Mesendoderm (in vitro differentiated cells): Measurements from ENCODE around the gene THBS1.

Source experiments
- DNase-seq: peaks from one replicate; pipeline ENCODE4 v3.0.0; 2013
- H2AK5ac ChIP-seq: 2 replicates; pipeline ENCODE4 v1.6.1; 2013; ENCODE audit warnings: low read length, inconsistent platforms
- H2BK120ac ChIP-seq: 2 replicates; pipeline ENCODE4 v1.6.1; 2013; ENCODE audit warnings: low read depth, mild to moderate bottlenecking, low read length, moderate library complexity, mixed read lengths
- H2BK15ac ChIP-seq: replicated peaks from 2 replicates; pipeline ENCODE4 v1.6.1; 2013; ENCODE audit warnings: low read depth, mild to moderate bottlenecking, moderate library complexity
- H2BK5ac ChIP-seq: 2 replicates; pipeline ENCODE4 v1.6.1; 2013; ENCODE audit warnings: low read length, inconsistent platforms
- H3K18ac ChIP-seq: 2 replicates; pipeline ENCODE4 v1.6.1; 2013; ENCODE audit warnings: mild to moderate bottlenecking, low read length, mixed read lengths
- H3K23ac ChIP-seq: one replicate; pipeline ENCODE4 v1.6.1; 2013; ENCODE audit warnings: low read length
- H3K27ac ChIP-seq: 2 replicates; pipeline ENCODE4 v1.5.1; 2013; ENCODE audit warnings: low read depth, mild to moderate bottlenecking, inconsistent platforms, low read length, moderate library complexity
- H3K27me3 ChIP-seq: 2 replicates; pipeline ENCODE4 v1.6.1; 2013; ENCODE audit warnings: low read length, control low read depth, mild to moderate bottlenecking, inconsistent platforms; ENCODE audit not compliant: insufficient read depth, poor library complexity
- H3K36me3 ChIP-seq: 2 replicates; pipeline ENCODE4 v1.6.1; 2013; ENCODE audit warnings: low read length, inconsistent platforms; ENCODE audit not compliant: control insufficient read depth, insufficient read depth
- H3K4ac ChIP-seq: one replicate; pipeline ENCODE4 v1.6.1; 2013; ENCODE audit warnings: low read depth, mild to moderate bottlenecking, low read length, moderate library complexity
- H3K4me1 ChIP-seq: 2 replicates; pipeline ENCODE4 v1.6.1; 2013; ENCODE audit warnings: low read depth, low read length, inconsistent platforms; ENCODE audit not compliant: control insufficient read depth
- H3K4me2 ChIP-seq: 2 replicates; pipeline ENCODE4 v1.6.1; 2013; ENCODE audit warnings: low read length
- H3K4me3 ChIP-seq: 2 replicates; pipeline ENCODE4 v1.5.1; 2013; ENCODE audit warnings: mild to moderate bottlenecking, low read length
- H3K56ac ChIP-seq: one replicate; pipeline ENCODE4 v1.6.1; 2013; ENCODE audit warnings: low read length
- H3K79me1 ChIP-seq: 2 replicates; pipeline ENCODE4 v1.6.1; 2013; ENCODE audit warnings: low read length, inconsistent platforms
- H3K79me2 ChIP-seq: 2 replicates; pipeline ENCODE4 v1.6.1; 2013; ENCODE audit warnings: mild to moderate bottlenecking, low read length; ENCODE audit not compliant: control insufficient read depth, insufficient read depth
- H3K9ac ChIP-seq: 2 replicates; pipeline ENCODE4 v1.6.1; 2013; ENCODE audit warnings: low read length, inconsistent platforms
- H4K5ac ChIP-seq: one replicate; pipeline ENCODE4 v1.6.1; 2013; ENCODE audit warnings: low read length
- H4K8ac ChIP-seq: one replicate; pipeline ENCODE4 v1.6.1; 2013; ENCODE audit warnings: low read depth, mild to moderate bottlenecking, control low read depth, low read length, moderate library complexity
- WGBS: extraction: QIAGEN DNeasy Blood & Tissue Kit; methylation state at CpG from one replicate; pipeline ENCODE4 v1.1.7; 2013; ENCODE audit warnings: low lambda C conversion rate, missing lambda C conversion rate; ENCODE audit not compliant: insufficient coverage; ENCODE audit errors: extremely low coverage; 5-methylcytosine and 5-hydroxymethylcytosine counted together

THBS1 gene

DNA sequence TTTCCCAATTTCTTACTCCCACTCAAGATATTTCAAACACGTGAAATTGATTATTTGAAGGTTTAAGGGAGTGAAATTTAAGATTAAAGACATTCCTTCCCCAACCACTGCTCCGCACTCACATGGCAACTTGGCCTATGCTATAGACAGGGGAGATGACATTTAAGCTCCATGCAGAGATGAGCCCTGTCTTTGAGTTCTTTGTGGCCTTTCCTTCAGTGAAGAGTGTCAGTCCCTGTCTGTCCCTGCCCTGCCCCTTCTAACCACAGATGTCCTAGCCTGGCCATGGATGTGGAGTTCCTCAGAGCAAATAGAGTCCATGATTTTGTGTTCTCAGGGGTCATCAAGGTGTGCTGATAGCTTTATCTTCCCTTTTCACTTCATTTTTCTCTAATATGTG lies 29.4 kb upstream of the THBS1 start:
- Histone ChIP-seq H3K4me1 (no peaks in the 10 kb centered on the region), H2BK120ac (no peak overlapping the region), H3K4me3 (no peak overlapping the region), H3K56ac (no peak overlapping the region), H2BK5ac (no peak overlapping the region), H3K4me2 (no peak overlapping the region), H3K9ac (no peak overlapping the region), H4K5ac (no peak overlapping the region), H2AK5ac (no peak overlapping the region), H3K79me2 (no peaks in the 10 kb centered on the region), H3K27me3 (no peaks in the 10 kb centered on the region), H2BK15ac (no peak overlapping the region), H3K4ac (no peak overlapping the region), H3K18ac (no peak overlapping the region), H4K8ac (no peak overlapping the region), H3K27ac (no peak overlapping the region), H3K79me1 (no peaks in the 10 kb centered on the region), H3K23ac (no peak overlapping the region), H3K36me3 (no peaks in the 10 kb centered on the region)
- WGBS, result no CpG with 5 or more reads among the region's 2 CpGs
- DNase-seq, result no peak

- no peaks in the 10 kb centered on the region for H3K79me2 ChIP-seq
- no peak overlapping the region for H3K23ac ChIP-seq
- no peak for DNase-seq
- no peak overlapping the region for H3K4ac ChIP-seq
- no peak overlapping the region for H3K56ac ChIP-seq
- no peak overlapping the region for H3K27ac ChIP-seq
- no peak overlapping the region for H2BK120ac ChIP-seq
- H3K18ac ChIP-seq, result no peak overlapping the region
- H3K27me3 ChIP-seq, result no peaks in the 10 kb centered on the region
- H3K4me3 ChIP-seq, result no peak overlapping the region
- no peak overlapping the region for H2BK15ac ChIP-seq
- no peak overlapping the region for H2AK5ac ChIP-seq
- no peak overlapping the region for H2BK5ac ChIP-seq
- H4K8ac ChIP-seq, result no peak overlapping the region
- H3K4me2 ChIP-seq, result no peak overlapping the region
- no peak overlapping the region for H4K5ac ChIP-seq
- H3K4me1 ChIP-seq, result no peaks in the 10 kb centered on the region
- H3K36me3 ChIP-seq, result no peaks in the 10 kb centered on the region
- H3K9ac ChIP-seq, result no peak overlapping the region
- no CpG with 5 or more reads among the region's 2 CpGs for WGBS
- no peaks in the 10 kb centered on the region for H3K79me1 ChIP-seq
These were observed 28.3 kb upstream of the THBS1 start for GRCh38 chr15:39552556-39552955.

DNA sequence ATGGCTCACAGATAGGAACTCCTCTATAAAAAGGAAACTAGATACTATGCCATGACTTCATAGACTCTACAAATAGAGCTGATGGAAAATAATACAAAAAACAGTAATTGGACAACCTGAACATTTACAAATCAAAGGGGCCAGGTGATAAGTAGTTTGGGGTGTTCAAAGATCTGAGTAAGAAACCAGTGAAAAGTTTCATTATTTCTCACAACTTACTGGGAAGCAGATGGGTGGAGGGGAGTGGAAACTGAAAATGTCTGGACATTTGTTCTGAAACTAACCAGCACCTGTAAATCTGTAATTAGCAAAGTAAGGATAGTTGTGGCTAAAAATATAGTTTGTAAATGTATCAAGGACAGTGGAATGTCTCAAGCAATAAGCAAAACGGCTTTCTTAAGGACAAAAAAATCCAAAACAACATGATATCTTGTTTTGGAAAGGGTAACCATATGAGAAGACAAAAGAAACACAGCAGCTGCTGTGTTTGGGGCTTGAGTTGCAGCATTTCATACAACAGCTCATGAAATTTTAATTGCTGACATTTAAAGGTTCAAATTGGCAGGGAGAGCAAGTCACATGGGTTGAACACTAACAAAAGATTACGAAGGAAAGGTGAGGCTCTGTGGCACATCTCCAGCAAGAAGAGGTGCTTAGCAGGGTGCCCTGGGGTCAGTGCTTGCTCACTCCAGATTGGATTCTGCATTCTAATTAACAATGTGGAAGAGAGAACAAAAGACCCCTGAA lies 26.8 kb upstream of the THBS1 start:
- no peaks in the 10 kb centered on the region for H3K36me3 ChIP-seq
- no peaks in the 10 kb centered on the region for H3K79me2 ChIP-seq
- H3K27ac ChIP-seq, result no peak overlapping the region
- H2BK120ac ChIP-seq, result no peak overlapping the region
- no peak overlapping the region for H3K23ac ChIP-seq
- no peak overlapping the region for H2AK5ac ChIP-seq
- H4K5ac ChIP-seq, result no peak overlapping the region
- no peak overlapping the region for H4K8ac ChIP-seq
- H3K56ac ChIP-seq, result no peak overlapping the region
- no peak overlapping the region for H3K4ac ChIP-seq
- H3K9ac ChIP-seq, result no peak overlapping the region
- H3K4me3 ChIP-seq, result no peak overlapping the region
- no peak overlapping the region for H3K18ac ChIP-seq
- H3K4me1 ChIP-seq, result no peaks in the 10 kb centered on the region
- no peaks in the 10 kb centered on the region for H3K27me3 ChIP-seq
- no peaks in the 10 kb centered on the region for H3K79me1 ChIP-seq
- H3K4me2 ChIP-seq, result no peak overlapping the region
- no peak overlapping the region for H2BK15ac ChIP-seq
- DNase-seq, result no peak
- no peak overlapping the region for H2BK5ac ChIP-seq
- WGBS, result no CpG with 5 or more reads among the region's 2 CpGs

DNA sequence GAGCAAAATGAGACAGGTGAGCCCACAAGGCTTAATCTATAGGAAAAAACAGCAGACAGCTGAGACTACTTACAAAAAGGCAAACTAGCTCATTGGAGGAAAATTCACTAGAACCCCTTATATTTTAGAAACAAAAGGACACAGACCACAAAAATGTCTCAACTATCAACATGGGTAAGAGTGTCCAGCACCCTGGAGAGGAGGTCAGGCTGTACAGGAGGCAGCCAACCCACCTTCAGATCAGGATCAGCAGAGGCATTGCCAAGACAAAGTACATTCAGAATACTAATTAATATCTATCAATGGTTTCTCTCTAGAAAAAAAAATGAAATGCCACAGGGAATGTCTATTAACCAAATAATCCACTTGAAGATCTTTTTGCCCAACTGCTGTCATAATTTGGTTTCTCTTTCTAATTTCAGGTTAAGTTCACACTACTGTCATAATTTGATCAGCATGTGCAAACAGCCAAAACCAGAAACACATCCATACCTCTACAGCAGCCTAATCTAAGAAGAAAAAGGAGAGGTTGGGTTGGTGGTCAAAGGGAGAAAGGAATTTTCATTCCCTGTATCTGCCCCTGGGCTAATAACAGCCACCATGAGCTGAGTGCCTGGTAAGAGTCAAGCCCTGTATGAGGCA lies 26.0 kb upstream of the THBS1 start:
- Histone ChIP-seq H3K23ac (no peak overlapping the region), H3K4me2 (no peak overlapping the region)
- DNase-seq, result no peak

DNA sequence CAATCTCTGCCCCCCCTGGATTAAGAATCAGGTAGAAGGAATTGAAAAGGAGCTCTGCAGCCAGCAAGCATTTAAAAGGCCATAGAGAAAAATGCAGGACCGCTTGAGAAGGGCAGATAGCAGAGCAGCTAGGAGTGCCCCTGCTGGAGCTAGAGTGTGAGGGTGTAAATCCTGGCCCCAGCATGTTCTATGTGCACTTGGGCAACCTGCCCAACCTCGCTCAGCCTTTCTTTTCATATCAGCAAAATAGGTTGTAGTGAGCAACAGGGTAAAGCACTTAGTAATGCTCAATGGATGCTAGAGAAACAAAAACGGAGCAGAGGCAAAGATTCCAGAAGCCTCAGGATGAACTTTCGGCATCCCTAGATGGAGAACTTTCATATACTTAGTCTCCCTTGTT lies 25.0 kb upstream of the THBS1 start:
- no peaks in the 10 kb centered on the region for H3K36me3 ChIP-seq
- no peak overlapping the region for H3K9ac ChIP-seq
- no peak overlapping the region for H4K5ac ChIP-seq
- no peaks in the 10 kb centered on the region for H3K27me3 ChIP-seq
- H3K56ac ChIP-seq, result no peak overlapping the region
- no peak overlapping the region for H3K27ac ChIP-seq
- no peak overlapping the region for H3K4me2 ChIP-seq
- H3K79me1 ChIP-seq, result no peaks in the 10 kb centered on the region
- H2BK15ac ChIP-seq, result no peak overlapping the region
- H4K8ac ChIP-seq, result no peak overlapping the region
- no CpG with 5 or more reads among the region's 4 CpGs for WGBS
- no peak overlapping the region for H3K4me3 ChIP-seq
- no peak overlapping the region for H2AK5ac ChIP-seq
- H2BK120ac ChIP-seq, result no peak overlapping the region
- DNase-seq, result peak; percentile 39
- no peak overlapping the region for H3K18ac ChIP-seq
- H2BK5ac ChIP-seq, result no peak overlapping the region
- H3K23ac ChIP-seq, result no peak overlapping the region
- no peaks in the 10 kb centered on the region for H3K79me2 ChIP-seq
- no peaks in the 10 kb centered on the region for H3K4me1 ChIP-seq
- no peak overlapping the region for H3K4ac ChIP-seq

More for the DNA sequence above, 26.0 kb upstream of the THBS1 start:
- H3K27me3 ChIP-seq, result no peaks in the 10 kb centered on the region
- no peak overlapping the region for H4K8ac ChIP-seq
- H3K4me3 ChIP-seq, result no peak overlapping the region
- H3K56ac ChIP-seq, result no peak overlapping the region
- no peak overlapping the region for H3K27ac ChIP-seq
- no peaks in the 10 kb centered on the region for H3K79me1 ChIP-seq
- no peaks in the 10 kb centered on the region for H3K79me2 ChIP-seq
- H2BK5ac ChIP-seq, result no peak overlapping the region
- H3K4ac ChIP-seq, result no peak overlapping the region
- no peak overlapping the region for H4K5ac ChIP-seq
- no peaks in the 10 kb centered on the region for H3K36me3 ChIP-seq
- H2BK120ac ChIP-seq, result no peak overlapping the region
- no peaks in the 10 kb centered on the region for H3K4me1 ChIP-seq
- no peak overlapping the region for H3K9ac ChIP-seq
- H2AK5ac ChIP-seq, result no peak overlapping the region
- H3K18ac ChIP-seq, result no peak overlapping the region
- no peak overlapping the region for H2BK15ac ChIP-seq

GRCh38 chr15:39556461-39556860 lies 24.4 kb upstream of the THBS1 start:
- no peak overlapping the region for H3K27ac ChIP-seq
- H4K8ac ChIP-seq, result no peak overlapping the region
- H2AK5ac ChIP-seq, result no peak overlapping the region
- no peak overlapping the region for H2BK120ac ChIP-seq
- no peaks in the 10 kb centered on the region for H3K27me3 ChIP-seq
- no peak overlapping the region for H3K4ac ChIP-seq
- H3K79me1 ChIP-seq, result no peaks in the 10 kb centered on the region
- no peak overlapping the region for H3K4me2 ChIP-seq
- DNase-seq, result no peak
- H3K4me3 ChIP-seq, result no peak overlapping the region
- no peak overlapping the region for H3K56ac ChIP-seq
- no peaks in the 10 kb centered on the region for H3K79me2 ChIP-seq
- H2BK5ac ChIP-seq, result no peak overlapping the region
- H4K5ac ChIP-seq, result no peak overlapping the region
- H3K23ac ChIP-seq, result no peak overlapping the region
- no peak overlapping the region for H2BK15ac ChIP-seq
- no peaks in the 10 kb centered on the region for H3K36me3 ChIP-seq
- no CpG with 5 or more reads among the region's 7 CpGs for WGBS
- no peak overlapping the region for H3K9ac ChIP-seq
- H3K4me1 ChIP-seq, result no peaks in the 10 kb centered on the region
- H3K18ac ChIP-seq, result no peak overlapping the region
